ENCODE measurements around the gene KDM3B.

GRCh38 chr5:138370537-138370936 is 18.1 kb downstream of the KDM3B start:
- TF ChIP-seq, protein P1, sequence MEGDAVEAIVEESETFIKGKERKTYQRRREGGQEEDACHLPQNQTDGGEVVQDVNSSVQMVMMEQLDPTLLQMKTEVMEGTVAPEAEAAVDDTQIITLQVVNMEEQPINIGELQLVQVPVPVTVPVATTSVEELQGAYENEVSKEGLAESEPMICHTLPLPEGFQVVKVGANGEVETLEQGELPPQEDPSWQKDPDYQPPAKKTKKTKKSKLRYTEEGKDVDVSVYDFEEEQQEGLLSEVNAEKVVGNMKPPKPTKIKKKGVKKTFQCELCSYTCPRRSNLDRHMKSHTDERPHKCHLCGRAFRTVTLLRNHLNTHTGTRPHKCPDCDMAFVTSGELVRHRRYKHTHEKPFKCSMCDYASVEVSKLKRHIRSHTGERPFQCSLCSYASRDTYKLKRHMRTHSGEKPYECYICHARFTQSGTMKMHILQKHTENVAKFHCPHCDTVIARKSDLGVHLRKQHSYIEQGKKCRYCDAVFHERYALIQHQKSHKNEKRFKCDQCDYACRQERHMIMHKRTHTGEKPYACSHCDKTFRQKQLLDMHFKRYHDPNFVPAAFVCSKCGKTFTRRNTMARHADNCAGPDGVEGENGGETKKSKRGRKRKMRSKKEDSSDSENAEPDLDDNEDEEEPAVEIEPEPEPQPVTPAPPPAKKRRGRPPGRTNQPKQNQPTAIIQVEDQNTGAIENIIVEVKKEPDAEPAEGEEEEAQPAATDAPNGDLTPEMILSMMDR (IDR thresholded peaks at IDR 0.05) = no peak
- TF ChIP-seq POLR2A (IDR thresholded peaks at IDR 0.05) = no peak
- TF ChIP-seq POLR2AphosphoS5 (IDR thresholded peaks at IDR 0.05) = no peak

Measured in transverse colon (tissue), 4 donors.